Left ventricle myocardium superior (tissue), 1 donor: ENCODE results near the gene PALM3. TPM values are rescaled to one million over a fixed set of nuclear protein-coding genes. Genes with fewer than 3 reads are reported as not detected.

Source experiments
- ATAC-seq: fragments of 200-7000 bp; cut with Tn5 transposase; one replicate; pipeline ENCODE4 v1.9.1; 2020; ENCODE audit warnings: mild to moderate bottlenecking, moderate library complexity
- DNase-seq: peaks from one replicate; pipeline ENCODE4 v3.0.0-alpha.2; 2020
- intact Hi-C: fragments of 100-400 bp; cut with micrococcal nuclease; formaldehyde crosslinking; loops from one replicate; pipeline ENCODE4 v1.11.0; 2022
- total RNA-seq: library from RNA; stranded (reverse); fragmentation: NEBNext Ultra II Directional; extraction: Animal tissue kit (Norgen Biotek cat#: 25700); gene quantifications from one replicate; pipeline ENCODE4 v1.2.1, GENCODE V29; 2021
- donor health status: DM: no; HTN: yes; CAD: no; lungs with severe emphysema.

Gene PALM3
- total RNA-seq, 1 donor from 2014 or later = not detected

- intact Hi-C loops = no loop called here
- ATAC-seq = peak; percentile 88
- DNase-seq = no peak
Observed at GRCh38 chr19:14091081-14091812, 29.4 kb upstream of the PALM3 start.

- peak; percentile 74 for ATAC-seq
- intact Hi-C loops = no loop called here
- DNase-seq = peak; percentile 96
Observed at GRCh38 chr19:14090509-14091080, 28.7 kb upstream of the PALM3 start, which contains the start of gene SAMD1. Gene SAMD1, minus strand, starts transcription at chr19:14090751.

GRCh38 chr19:14089662-14090508 is 28.0 kb upstream of the PALM3 start:
- DNase-seq = peak; percentile 79
- ATAC-seq = peak; percentile 9
- intact Hi-C loops = no loop called here

- intact Hi-C loops = no loop called here
- ATAC-seq = no peak
- DNase-seq = no peak
Observed at GRCh38 chr19:14089412-14089661, 27.5 kb upstream of the PALM3 start.

GRCh38 chr19:14088634-14089411 is 26.9 kb upstream of the PALM3 start:
- no peak for ATAC-seq
- DNase-seq = no peak
- intact Hi-C loops = no loop called here

- no peak for ATAC-seq
- intact Hi-C loops = no loop called here
- DNase-seq = no peak
Observed at GRCh38 chr19:14086098-14086497, 24.2 kb upstream of the PALM3 start.

GRCh38 chr19:14085309-14085995 is 23.6 kb upstream of the PALM3 start, which contains the start of gene C19orf67:
Gene C19orf67, minus strand, starts transcription at chr19:14085783. Its CDS starts 156 bp downstream, at chr19:14085627.
- no peak for DNase-seq
- intact Hi-C loops = no loop called here
- no peak for ATAC-seq

GRCh38 chr19:14082675-14082960 is 20.7 kb upstream of the PALM3 start:
- intact Hi-C loops = no loop called here
- DNase-seq = no peak
- ATAC-seq = no peak

- DNase-seq (peak; percentile 63), ATAC-seq (no peak)
- intact Hi-C loops = no loop called here
Observed at GRCh38 chr19:14081797-14082674, 20.2 kb upstream of the PALM3 start.

GRCh38 chr19:14080887-14081796 is 19.3 kb upstream of the PALM3 start:
- intact Hi-C loops = no loop called here
- ATAC-seq = peak; percentile 93
- peak; percentile 98 for DNase-seq

- ATAC-seq (no peak), DNase-seq (no peak)
- intact Hi-C loops = no loop called here
Observed at GRCh38 chr19:14078411-14078810, 16.5 kb upstream of the PALM3 start.

GRCh38 chr19:14073925-14074838 is 12.3 kb upstream of the PALM3 start:
- DNase-seq (no peak), ATAC-seq (peak; percentile 1)
- intact Hi-C loops = loop anchor here (5.0 kb wide), 1 partner anchor 192 kb away; no protein-coding TSS in a partner anchor

GRCh38 chr19:14073261-14073924 is 11.5 kb upstream of the PALM3 start:
- intact Hi-C loops = loop anchor here (5.0 kb wide), 1 partner anchor 191 kb away; no protein-coding TSS in a partner anchor
- ATAC-seq (peak; percentile 46), DNase-seq (peak; percentile 90)

GRCh38 chr19:14072535-14073260 is 10.8 kb upstream of the PALM3 start, which contains the start of gene MISP3:
Gene MISP3, plus strand, starts transcription at chr19:14072786. Its CDS starts 524 bp downstream, at chr19:14073310.
- intact Hi-C loops = loop anchor here (5.0 kb wide), 1 partner anchor 190 kb away; no protein-coding TSS in a partner anchor
- peak; percentile 81 for DNase-seq
- peak; percentile 65 for ATAC-seq
